HepG2 (cell line): ENCODE data around the gene IGFALS. TPM values are rescaled to one million over a fixed set of nuclear protein-coding genes. Genes with fewer than 3 reads are reported as not detected.

ENCODE experiments used
- ARID5B ChIP-seq: IDR thresholded peaks from 2 replicates; pipeline ENCODE4 v1.4.0; 2020; ENCODE audit warnings: mild to moderate bottlenecking, missing genetic modification reagents
- ATF1 ChIP-seq: IDR thresholded peaks from 2 replicates; pipeline ENCODE4 v1.6.1; 2016; ENCODE audit warnings: mild to moderate bottlenecking, control low read depth
- FOSL2 ChIP-seq: sonication (generic); formaldehyde crosslinking; IDR thresholded peaks from 2 replicates; pipeline ENCODE4 v1.4.0; 2020; ENCODE audit warnings: missing genetic modification reagents
- ISX ChIP-seq: sonication (generic); formaldehyde crosslinking; conservative IDR thresholded peaks from 2 replicates; pipeline ENCODE4 v1.5.0; 2020; ENCODE audit warnings: missing genetic modification reagents
- KLF16 ChIP-seq, 2 experiments: sonication (generic) in 1 of 2; formaldehyde crosslinking in 1 of 2; IDR thresholded peaks; 2 replicates each; pipeline versions ENCODE4 v1.6.1 to v1.8.0; 2016 to 2023; ENCODE audit warnings: missing genetic modification reagents in 2 of 2, missing compliant biosample characterization in 1 of 2
- PAXIP1 ChIP-seq: sonication (generic); formaldehyde crosslinking; conservative IDR thresholded peaks from 2 replicates; pipeline ENCODE4 v1.4.0; 2020; ENCODE audit warnings: mild to moderate bottlenecking, missing genetic modification reagents, moderate library complexity
- REL ChIP-seq: sonication (generic); formaldehyde crosslinking; conservative IDR thresholded peaks from 2 replicates; pipeline ENCODE4 v1.8.0; 2022; ENCODE audit warnings: mild to moderate bottlenecking, missing genetic modification reagents, moderate library complexity
- SIN3B ChIP-seq: fragments of 150-350 bp; IDR thresholded peaks from 2 replicates; pipeline ENCODE4 v1.6.1; 2014; ENCODE audit warnings: low read length
- THRA ChIP-seq: sonication (generic); formaldehyde crosslinking; IDR thresholded peaks from 2 replicates; pipeline ENCODE4 v1.4.0; 2020; ENCODE audit warnings: missing genetic modification reagents, borderline replicate concordance
- ZC3H13 ChIP-seq: sonication (generic); formaldehyde crosslinking; IDR thresholded peaks from 2 replicates; pipeline ENCODE4 v1.8.1; 2023; ENCODE audit warnings: mild to moderate bottlenecking, missing genetic modification reagents, moderate library complexity
- ZNF18 ChIP-seq: sonication (generic); formaldehyde crosslinking; IDR thresholded peaks from 2 replicates; pipeline ENCODE4 v1.8.0; 2022; ENCODE audit warnings: mild to moderate bottlenecking, missing genetic modification reagents; ENCODE audit not compliant: insufficient replicate concordance
- ZNF225 ChIP-seq: sonication (generic); formaldehyde crosslinking; IDR thresholded peaks from 2 replicates; pipeline ENCODE4 v1.4.0; 2020; ENCODE audit warnings: mild to moderate bottlenecking, missing genetic modification reagents
- ZNF256 ChIP-seq: sonication (generic); formaldehyde crosslinking; conservative IDR thresholded peaks from 2 replicates; pipeline ENCODE4 v1.4.0; 2020; ENCODE audit warnings: missing genetic modification reagents
- ZNF280B ChIP-seq: sonication (generic); formaldehyde crosslinking; IDR thresholded peaks from 2 replicates; pipeline ENCODE4 v1.5.0; 2020; ENCODE audit warnings: missing genetic modification reagents, mild to moderate bottlenecking, borderline replicate concordance
- ZNF34 ChIP-seq: sonication (generic); formaldehyde crosslinking; IDR thresholded peaks from 2 replicates; pipeline ENCODE4 v1.4.0; 2020; ENCODE audit warnings: mild to moderate bottlenecking, missing genetic modification reagents, borderline replicate concordance
- ZNF556 ChIP-seq: sonication (generic); formaldehyde crosslinking; IDR thresholded peaks from 2 replicates; pipeline ENCODE4 v1.4.0; 2020; ENCODE audit warnings: mild to moderate bottlenecking, missing genetic modification reagents, borderline replicate concordance
- ZNF839 ChIP-seq: sonication (generic); formaldehyde crosslinking; IDR thresholded peaks from 2 replicates; pipeline ENCODE4 v1.4.0; 2020; ENCODE audit warnings: missing genetic modification reagents, mild to moderate bottlenecking, borderline replicate concordance
- ZNF850 ChIP-seq: sonication (generic); formaldehyde crosslinking; conservative IDR thresholded peaks from 2 replicates; pipeline ENCODE4 v1.9.0; 2021; ENCODE audit warnings: mild to moderate bottlenecking, missing genetic modification reagents
- polyA plus RNA-seq, 8 experiments: library from polyadenylated mRNA; depleted of rRNA in 3 of 8; stranded (reverse) in 7 of 8; unstranded in 1 of 8; fragments of >200 nt; fragmentation: Illumina TruSeq in 4 of 8; extraction: Trizol in 4 of 8; gene quantifications; 2 replicates each; pipeline versions ENCODE4 v1.2.1 to v1.2.3, GENCODE V29; 2011 to 2016; ENCODE audit warnings: low read depth in 4 of 8, missing spikeins in 1 of 8, mixed read lengths in 1 of 8; ENCODE audit not compliant: insufficient read depth in 1 of 8
- total RNA-seq, 5 experiments: library from RNA; depleted of rRNA; stranded (reverse); fragments of >200 nt; fragmentation: Illumina TruSeq; extraction: Trizol; gene quantifications; 2 replicates each; pipeline ENCODE4 v1.2.3, GENCODE V29; 2016; ENCODE audit warnings: low read depth in 1 of 5

The IGFALS gene
- total and polyA plus RNA-seq, 2 of the 13 experiments (the other 11 are each of a cell fraction or from before 2014, with no cell fraction given), result 0.34 to 2.4 TPM

GRCh38 chr16:1825381-1825863 is 31.9 kb upstream of the IGFALS start (continued):
- no peak for TF ChIP-seq SIN3B
- TF ChIP-seq ZNF18 (CRISPR knock-in tag), result no peak
- no peak for TF ChIP-seq ZNF850 (CRISPR knock-in tag)
- TF ChIP-seq ZNF280B (CRISPR knock-in tag), result 0 out of 2 replicates have a peak, but pooled peaks have one; percentile 27
- TF ChIP-seq ARID5B, result peak; percentile 46; the same call in 1 of the 2 replicates
- TF ChIP-seq KLF16 (CRISPR knock-in tag; IDR thresholded peaks at IDR 0.05), result no peak
- no peak for TF ChIP-seq FOSL2 (CRISPR knock-in tag)
- TF ChIP-seq ZNF839 (CRISPR knock-in tag), result no peak
- no peak; the same call in 1 of the 2 replicates for TF ChIP-seq THRA
- no peak for TF ChIP-seq ISX (CRISPR knock-in tag)
- TF ChIP-seq ZNF256 (CRISPR knock-in tag), result no peak
- no peak for TF ChIP-seq ATF1 (CRISPR knock-in tag)
- peak; percentile 67; the same call in 1 of the 2 replicates for TF ChIP-seq ZC3H13 (CRISPR knock-in tag)
- no peak for TF ChIP-seq ZNF556 (CRISPR knock-in tag)
- peak; percentile 83 for TF ChIP-seq PAXIP1 (CRISPR knock-in tag)
- no peak for TF ChIP-seq ZNF34
- no peak for TF ChIP-seq REL (CRISPR knock-in tag)
- TF ChIP-seq ZNF225, result no peak
